Peyer's patch (tissue), 4 donors: ENCODE measurements around the gene CDK18.

Experiments
- POLR2A ChIP-seq, 2 donors: fragments of 450-650 bp; IDR thresholded peaks; one replicate each; pipeline ENCODE4 v1.5.1; 2017; ENCODE audit warnings: antibody characterized with exemption in 2 of 2, mild to moderate bottlenecking in 2 of 2, moderate library complexity in 2 of 2
- TF ChIP-seq, protein P1 (sequence below), 6 experiments: fragments of 450-650 bp in 4 of 6; fragments of 200-600 bp in 2 of 6; sonication (generic) in 1 of 6; IDR thresholded peaks; one replicate each; pipeline ENCODE4 v1.5.1; 2017 to 2019; ENCODE audit warnings: antibody characterized with exemption in 6 of 6, mild to moderate bottlenecking in 3 of 6, moderate library complexity in 1 of 6

DNA sequence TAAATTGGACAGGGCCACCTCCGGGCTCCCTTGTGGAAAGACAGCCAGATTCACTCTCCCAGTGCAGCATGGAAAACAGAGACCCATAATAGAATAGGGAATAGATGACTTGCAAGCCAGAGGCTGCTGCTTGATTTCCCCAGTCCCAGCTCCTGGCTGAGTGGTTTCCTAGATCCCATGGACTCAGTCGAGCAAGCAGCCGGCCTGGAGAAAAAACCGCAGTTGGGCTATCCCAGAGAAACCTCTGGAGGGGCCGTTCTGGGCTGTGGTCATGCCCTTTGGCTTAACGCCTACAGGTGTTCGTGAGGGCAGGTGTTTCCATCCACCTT is 65.7 kb downstream of the CDK18 start:
- TF ChIP-seq, protein P1, sequence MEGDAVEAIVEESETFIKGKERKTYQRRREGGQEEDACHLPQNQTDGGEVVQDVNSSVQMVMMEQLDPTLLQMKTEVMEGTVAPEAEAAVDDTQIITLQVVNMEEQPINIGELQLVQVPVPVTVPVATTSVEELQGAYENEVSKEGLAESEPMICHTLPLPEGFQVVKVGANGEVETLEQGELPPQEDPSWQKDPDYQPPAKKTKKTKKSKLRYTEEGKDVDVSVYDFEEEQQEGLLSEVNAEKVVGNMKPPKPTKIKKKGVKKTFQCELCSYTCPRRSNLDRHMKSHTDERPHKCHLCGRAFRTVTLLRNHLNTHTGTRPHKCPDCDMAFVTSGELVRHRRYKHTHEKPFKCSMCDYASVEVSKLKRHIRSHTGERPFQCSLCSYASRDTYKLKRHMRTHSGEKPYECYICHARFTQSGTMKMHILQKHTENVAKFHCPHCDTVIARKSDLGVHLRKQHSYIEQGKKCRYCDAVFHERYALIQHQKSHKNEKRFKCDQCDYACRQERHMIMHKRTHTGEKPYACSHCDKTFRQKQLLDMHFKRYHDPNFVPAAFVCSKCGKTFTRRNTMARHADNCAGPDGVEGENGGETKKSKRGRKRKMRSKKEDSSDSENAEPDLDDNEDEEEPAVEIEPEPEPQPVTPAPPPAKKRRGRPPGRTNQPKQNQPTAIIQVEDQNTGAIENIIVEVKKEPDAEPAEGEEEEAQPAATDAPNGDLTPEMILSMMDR (IDR thresholded peaks at IDR 0.05), result no peak
- TF ChIP-seq POLR2A (IDR thresholded peaks at IDR 0.05), result no peak
